ENCODE results near the gene LTC4S.

Gene LTC4S

GRCh38 chr5:179805070-179805528 lies 11.3 kb downstream of the LTC4S start:
- H3F3A ChIP-seq (ENCODE audit: insufficient read depth, low read length): no peaks in the 10 kb centered on the region
- peak overlapping the region; percentile 84 for H3K4me2 ChIP-seq (ENCODE audit: low read length)
- no peak overlapping the region for H2AFZ ChIP-seq (ENCODE audit: low read length)
- TF ChIP-seq EZH2 (IDR thresholded peaks at IDR 0.05; ENCODE audit: borderline replicate concordance, low read length): no peak
- H4K20me1 ChIP-seq (ENCODE audit: insufficient read depth, low read length): no peaks in the 10 kb centered on the region
- no peaks in the 10 kb centered on the region for H3K79me2 ChIP-seq (ENCODE audit: insufficient read depth, low read length)
- H3K36me3 ChIP-seq (ENCODE audit: insufficient read depth, low read length): no peaks in the 10 kb centered on the region; the same call in 1 of the 2 replicates
- no peaks in the 10 kb centered on the region for H3K27me3 ChIP-seq (ENCODE audit: insufficient read depth, low read length)
- H3K4me1 ChIP-seq (ENCODE audit: insufficient read depth, low read length, severe bottlenecking): peaks cover 15% of the 10 kb centered on the region
- no peaks in the 10 kb centered on the region for H3K9me3 ChIP-seq (ENCODE audit: low read length)
- H3K9ac ChIP-seq (ENCODE audit: low read length): peak overlapping the region; percentile 83
- no peaks in the 10 kb centered on the region for H3K9me2 ChIP-seq (ENCODE audit: low read depth, low read length)
- no peak overlapping the region for H3K27ac ChIP-seq (ENCODE audit: low read depth, low read length, poor library complexity, severe bottlenecking)
- peak overlapping the region; percentile 76 for H3K4me3 ChIP-seq (ENCODE audit: low read depth, low read length, poor library complexity, severe bottlenecking)

GRCh38 chr5:179805529-179806249 lies 11.9 kb downstream of the LTC4S start:
- H3K9ac ChIP-seq (ENCODE audit: low read length): peak overlapping the region; percentile 83
- H3K9me3 ChIP-seq (ENCODE audit: low read length): no peaks in the 10 kb centered on the region
- no peaks in the 10 kb centered on the region for H3K9me2 ChIP-seq (ENCODE audit: low read depth, low read length)
- H2AFZ ChIP-seq (ENCODE audit: low read length): no peak overlapping the region
- H3K27ac ChIP-seq (ENCODE audit: low read depth, low read length, poor library complexity, severe bottlenecking): no peak overlapping the region
- no peaks in the 10 kb centered on the region for H3K79me2 ChIP-seq (ENCODE audit: insufficient read depth, low read length)
- TF ChIP-seq CTCF (IDR thresholded peaks at IDR 0.05; ENCODE audit: low read length) (no peak), EZH2 (IDR thresholded peaks at IDR 0.05; ENCODE audit: borderline replicate concordance, low read length) (no peak)
- H3K36me3 ChIP-seq (ENCODE audit: insufficient read depth, low read length): no peaks in the 10 kb centered on the region; the same call in 1 of the 2 replicates
- peak overlapping the region; percentile 76 for H3K4me3 ChIP-seq (ENCODE audit: low read depth, low read length, poor library complexity, severe bottlenecking)
- H3F3A ChIP-seq (ENCODE audit: insufficient read depth, low read length): no peaks in the 10 kb centered on the region
- H3K4me1 ChIP-seq (ENCODE audit: insufficient read depth, low read length, severe bottlenecking): peaks cover 15% of the 10 kb centered on the region
- H4K20me1 ChIP-seq (ENCODE audit: insufficient read depth, low read length): no peaks in the 10 kb centered on the region
- no peaks in the 10 kb centered on the region for H3K27me3 ChIP-seq (ENCODE audit: insufficient read depth, low read length)
- H3K4me2 ChIP-seq (ENCODE audit: low read length): peak overlapping the region; percentile 84

- no peak within 1 kb of the TSS for H2AFZ ChIP-seq (ENCODE audit: low read length)
- H3K9ac ChIP-seq (ENCODE audit: low read length): peak within 1 kb of the TSS; percentile 83
- no peaks in the 10 kb centered on the region for H3K9me2 ChIP-seq (ENCODE audit: low read depth, low read length)
- H4K20me1 ChIP-seq (ENCODE audit: insufficient read depth, low read length): no peaks in the 10 kb centered on the region
- no peaks in the 10 kb centered on the region for H3K36me3 ChIP-seq (ENCODE audit: insufficient read depth, low read length)
- H3K9me3 ChIP-seq (ENCODE audit: low read length): no peaks in the 10 kb centered on the region
- no peaks in the 10 kb centered on the region for H3K79me2 ChIP-seq (ENCODE audit: insufficient read depth, low read length)
- no peak within 1 kb of the TSS for H3K27ac ChIP-seq (ENCODE audit: low read depth, low read length, poor library complexity, severe bottlenecking)
- TF ChIP-seq EZH2 (IDR thresholded peaks at IDR 0.05; ENCODE audit: borderline replicate concordance, low read length): no peak
- no peak for TF ChIP-seq CTCF (IDR thresholded peaks at IDR 0.05; ENCODE audit: low read length)
- H3K4me3 ChIP-seq (ENCODE audit: low read depth, low read length, poor library complexity, severe bottlenecking): peak within 1 kb of the TSS; percentile 76
- H3K4me2 ChIP-seq (ENCODE audit: low read length): peak within 1 kb of the TSS; percentile 84
- no peaks in the 10 kb centered on the region for H3K27me3 ChIP-seq (ENCODE audit: insufficient read depth, low read length)
- H3K4me1 ChIP-seq (ENCODE audit: insufficient read depth, low read length, severe bottlenecking): peaks cover 15% of the 10 kb centered on the region
- no peaks in the 10 kb centered on the region for H3F3A ChIP-seq (ENCODE audit: insufficient read depth, low read length)
Observed at GRCh38 chr5:179806250-179807048, 12.7 kb downstream of the LTC4S start, which contains the start of gene MGAT4B. Gene MGAT4B (minus strand): TSS chr5:179806866. CDS start chr5:179806583, 283 bp downstream.

Data from OCI-LY1 (cell line).